B cell (primary cell): Measurements from ENCODE around the gene RBM38. TPM values are rescaled to one million over a fixed set of nuclear protein-coding genes. Genes with fewer than 3 reads are reported as not detected.

Source experiments
- ATAC-seq: fragments of 200-7000 bp; cut with Tn5 transposase; one replicate; pipeline ENCODE4 v1.10.0; 2021; ENCODE audit warnings: low read depth, mild to moderate bottlenecking, moderate number of reproducible peaks, moderate library complexity
- CTCF ChIA-PET: fragments of 350-600 bp; sonication (Branson Sonifier 250); formaldehyde crosslinking; loops from one replicate; lab custom pipeline; 2021; ENCODE audit warnings: antibody characterized with exemption, inconsistent platforms; lab: Charles Lee
- POLR2A ChIA-PET: fragments of 350-600 bp; sonication (Branson Sonifier 250); formaldehyde crosslinking; loops from one replicate; lab custom pipeline; 2021; ENCODE audit warnings: antibody characterized with exemption; lab: Charles Lee
- DNase-seq: peaks from one replicate; pipeline ENCODE4 v3.0.0; 2013
- H2AFZ ChIP-seq: 2 replicates; pipeline ENCODE4 v1.6.1; 2012; ENCODE audit warnings: mild to moderate bottlenecking, low read depth, low read length; ENCODE audit not compliant: insufficient read depth, poor library complexity, severe bottlenecking
- H3K27ac ChIP-seq, 2 donors: 1 replicate in 1 of 2; 2 replicates in 1 of 2; pipeline ENCODE4 v1.5.1; 2012 to 2013; ENCODE audit warnings: low read length in 2 of 2, mild to moderate bottlenecking in 2 of 2, moderate library complexity in 1 of 2
- H3K27me3 ChIP-seq, 4 experiments: fragments of 200-600 bp in 1 of 4; sonication (generic) in 1 of 4; replicated peaks in 1 of 4; 1 replicate in 2 of 4; 2 replicates in 2 of 4; pipeline versions ENCODE4 v1.6.1 to v1.7.0; 2013 to 2016; ENCODE audit warnings: low read length in 3 of 4, mild to moderate bottlenecking in 2 of 4, mixed read lengths in 1 of 4, moderate library complexity in 1 of 4; ENCODE audit not compliant: insufficient read depth in 4 of 4, control insufficient read depth in 3 of 4; ENCODE audit errors: control extremely low read depth in 1 of 4
- H3K36me3 ChIP-seq, 2 experiments: replicated peaks in 1 of 2; 1 replicate in 1 of 2; 2 replicates in 1 of 2; pipeline versions ENCODE4 v1.6.1 to v1.7.1; 2013; ENCODE audit warnings: low read length in 1 of 2; ENCODE audit not compliant: insufficient read depth in 2 of 2, control insufficient read depth in 1 of 2; ENCODE audit errors: control extremely low read depth in 1 of 2, extremely low read depth in 1 of 2
- H3K4me1 ChIP-seq, 2 donors: fragments of 200-600 bp in 1 of 2; sonication (generic) in 1 of 2; 1 replicate in 1 of 2; 2 replicates in 1 of 2; pipeline versions ENCODE4 v1.5.1 to v1.6.1; 2013 to 2017; ENCODE audit warnings: low read length in 2 of 2; ENCODE audit not compliant: control insufficient read depth in 2 of 2, insufficient read depth in 2 of 2
- H3K4me2 ChIP-seq: replicated peaks from 2 replicates; pipeline ENCODE3; 2012; ENCODE audit warnings: mild to moderate bottlenecking, low read depth, low read length; ENCODE audit not compliant: poor library complexity, severe bottlenecking
- H3K4me3 ChIP-seq, 5 experiments: fragments of 200-600 bp in 1 of 5; sonication (generic) in 1 of 5; 1 replicate in 3 of 5; 2 replicates in 2 of 5; pipeline versions ENCODE4 v1.5.1 to v1.7.0; 2011 to 2016; ENCODE audit warnings: low read length in 4 of 5, mild to moderate bottlenecking in 4 of 5, low read depth in 2 of 5, control low read depth in 1 of 5, moderate library complexity in 1 of 5; ENCODE audit not compliant: insufficient read depth in 1 of 5; ENCODE audit errors: control extremely low read depth in 1 of 5, extremely low read depth in 1 of 5
- H3K79me2 ChIP-seq: fragments of 200-600 bp; sonication (generic); one replicate; pipeline ENCODE4 v1.6.0; 2016; ENCODE audit warnings: low read length; ENCODE audit not compliant: control insufficient read depth, insufficient read depth
- H3K9ac ChIP-seq: fragments of 200-600 bp; sonication (generic); 2 replicates; pipeline ENCODE4 v1.6.1; 2017; ENCODE audit warnings: mild to moderate bottlenecking, low read length, moderate library complexity
- H3K9me3 ChIP-seq, 3 donors: one replicate each; pipeline versions ENCODE4 v1.6.1 to v1.7.1; 2013; ENCODE audit warnings: low read length in 2 of 3; ENCODE audit not compliant: control insufficient read depth in 2 of 3, insufficient read depth in 1 of 3; ENCODE audit errors: control extremely low read depth in 1 of 3
- H4K20me1 ChIP-seq: 2 replicates; pipeline ENCODE4 v1.6.0; 2012; ENCODE audit warnings: mild to moderate bottlenecking, low read length; ENCODE audit not compliant: insufficient read depth, control insufficient read depth, poor library complexity, severe bottlenecking
- H3K27ac Mint-ChIP-seq: one replicate; pipeline ENCODE4 v1.8.0; 2021; ENCODE audit warnings: mixed read lengths
- H3K27me3 Mint-ChIP-seq: one replicate; pipeline ENCODE4 v1.8.0; 2021; ENCODE audit warnings: mixed read lengths
- H3K4me1 Mint-ChIP-seq: one replicate; pipeline ENCODE4 v1.8.0; 2021; ENCODE audit warnings: mixed read lengths
- H3K4me3 Mint-ChIP-seq: one replicate; pipeline ENCODE4 v1.8.0; 2021; ENCODE audit warnings: mixed read lengths
- H3K9me3 Mint-ChIP-seq: one replicate; pipeline ENCODE4 v1.8.0; 2022; ENCODE audit warnings: mixed read lengths; ENCODE audit not compliant: insufficient read depth
- CTCF ChIP-seq: fragments of 200-600 bp; IDR thresholded peaks from one replicate; pipeline ENCODE4 v1.8.0; 2022; ENCODE audit warnings: antibody characterized with exemption, mild to moderate bottlenecking
- EZH2 ChIP-seq: IDR thresholded peaks from 2 replicates; pipeline ENCODE4 v1.6.1; 2012; ENCODE audit warnings: borderline replicate concordance, low read depth, mild to moderate bottlenecking, moderate library complexity, low read length; ENCODE audit not compliant: insufficient read depth, poor library complexity, severe bottlenecking
- WGBS: methylation state at CpG from one replicate; pipeline ENCODE4 v1.1.5; 2013; ENCODE audit warnings: missing lambda C conversion rate; ENCODE audit not compliant: insufficient coverage; 5-methylcytosine and 5-hydroxymethylcytosine counted together
- intact Hi-C: fragments of 100-400 bp; cut with micrococcal nuclease; formaldehyde crosslinking; loops from one replicate; pipeline ENCODE4 v1.10.0; 2022
- polyA plus RNA-seq: library from polyadenylated mRNA; depleted of rRNA; stranded (reverse); fragments of >200 nt; gene quantifications from 2 replicates; pipeline ENCODE4 v1.2.3, GENCODE V29; 2012
- total RNA-seq, 2 donors: library from RNA; stranded (reverse); fragments of 120-200 nt in 1 of 2; gene quantifications; 1 replicate in 1 of 2; 2 replicates in 1 of 2; pipeline versions ENCODE4 v1.2.3 to v1.2.4, GENCODE V29; 2013 to 2022

The RBM38 gene
- total and polyA plus RNA-seq, 2 donors (not counting 1 experiment from before 2014, with no cell fraction given): 198 to 225 TPM

GRCh38 chr20:57388953-57389694, 2.1 kb upstream of the RBM38 start:
- H3K9ac ChIP-seq: peak overlapping the region; percentile 62

More at GRCh38 chr20:57388953-57389694, 2.1 kb upstream of the RBM38 start:
- peak overlapping the region; percentile 66 for H2AFZ ChIP-seq
- H3K27ac Mint-ChIP-seq: peak overlapping the region; percentile 98
- H3K9me3 Mint-ChIP-seq: no peaks in the 10 kb centered on the region
- no peaks in the 10 kb centered on the region for H3K27me3 ChIP-seq
- H3K9me3 ChIP-seq: no peaks in the 10 kb centered on the region
- peak overlapping the region; percentile 92 for H3K4me3 Mint-ChIP-seq
- 3% methylated on average over 52 of the region's 57 CpGs for WGBS
- peaks cover 25% of the 10 kb centered on the region for H3K79me2 ChIP-seq
- peaks cover 32% of the 10 kb centered on the region for H3K4me1 Mint-ChIP-seq
- POLR2A ChIA-PET: interaction anchor here (0.6 to 7.4 kb wide), 10 partner anchors 11 to 230 kb away, joined by 3 to 109 read pairs (median 5); partner anchors contain the start of gene ZBP1
- no peaks in the 10 kb centered on the region for H3K27me3 Mint-ChIP-seq
- CTCF ChIA-PET: interaction anchor here (0.9 to 4.6 kb wide), 19 partner anchors 9 to 206 kb away, joined by 3 to 66 read pairs (median 7); no protein-coding TSS in a partner anchor
- H3K4me1 ChIP-seq: peaks cover 34 to 46% of the 10 kb centered on the region in 2 donors
- H3K36me3 ChIP-seq: peaks cover 2 to 25% of the 10 kb centered on the region in 2 experiments
- peak; percentile 83 for DNase-seq
- H3K27ac ChIP-seq: peak overlapping the region; percentile 90 to 97
- H4K20me1 ChIP-seq: peaks cover 22% of the 10 kb centered on the region
- intact Hi-C loops: loop anchor here (1.0 to 10.0 kb wide), 3 partner anchors 9 to 232 kb away; partner anchors contain the start of gene ZBP1
- TF ChIP-seq EZH2 (no peak), CTCF (peak; percentile 59)
- H3K4me3 ChIP-seq: peak overlapping the region; percentile 3 to 55 (median 45)
- H3K4me2 ChIP-seq: peak overlapping the region; percentile 93
- ATAC-seq: peak; percentile 39
